Panc1 (cell line): ENCODE data around the gene TWIST2. TPM values are rescaled to one million over a fixed set of nuclear protein-coding genes. Genes with fewer than 3 reads are reported as not detected.

Source experiments
- ATAC-seq: fragments of 200-7000 bp; cut with Tn5 transposase; 2 replicates; pipeline ENCODE4 v1.9.1; 2020; ENCODE audit warnings: mild to moderate bottlenecking, moderate library complexity
- BruUV-seq: library from RNA; stranded (reverse); fragments of 400-500 nt; replicated peaks from 2 replicates; lab custom pipeline; 2021; lab: Mats Ljungman, UMichigan
- CTCF ChIA-PET: fragments of 300-600 bp; sonication (Branson Sonifier 250); formaldehyde crosslinking; loops from one replicate; lab custom pipeline; 2022; ENCODE audit warnings: antibody characterized with exemption; lab: Charles Lee
- POLR2A ChIA-PET: fragments of 300-600 bp; sonication (Branson Sonifier 250); formaldehyde crosslinking; loops from one replicate; lab custom pipeline; 2022; ENCODE audit warnings: antibody characterized with exemption; lab: Charles Lee
- DNase-seq: peaks from one replicate; pipeline ENCODE4 v3.0.0-alpha.2; 2010; ENCODE audit warnings: low read depth, low spot score
- H3K27ac ChIP-seq: 2 replicates; pipeline ENCODE4 v1.5.1; 2011; ENCODE audit warnings: mild to moderate bottlenecking, low read length, inconsistent platforms
- H3K27me3 ChIP-seq: fragments of 200-500 bp; sonication (Bioruptor generic); 2 replicates; pipeline ENCODE4 v1.6.0; 2014; ENCODE audit warnings: low read length, inconsistent platforms; ENCODE audit not compliant: control insufficient read depth, insufficient read depth
- H3K36me3 ChIP-seq: fragments of 200-500 bp; sonication (Bioruptor generic); 2 replicates; pipeline ENCODE4 v1.5.1; 2014; ENCODE audit warnings: inconsistent platforms, mild to moderate bottlenecking, low read length, moderate library complexity; ENCODE audit not compliant: control insufficient read depth, insufficient read depth
- H3K4me1 ChIP-seq: 2 replicates; pipeline ENCODE4 v1.5.1; 2011; ENCODE audit warnings: inconsistent platforms, mild to moderate bottlenecking, low read length, moderate library complexity; ENCODE audit not compliant: control insufficient read depth, insufficient read depth
- H3K4me3 ChIP-seq, 2 experiments: 2 replicates each; pipeline ENCODE4 v1.5.1; 2011 to 2012; ENCODE audit warnings: low read depth in 2 of 2, low read length in 2 of 2, mild to moderate bottlenecking in 2 of 2, inconsistent platforms in 1 of 2, moderate library complexity in 1 of 2
- H3K9me3 ChIP-seq: fragments of 200-500 bp; sonication (Bioruptor generic); 2 replicates; pipeline ENCODE4 v1.5.1; 2014; ENCODE audit warnings: low read depth, mild to moderate bottlenecking, inconsistent platforms, low read length, moderate library complexity; ENCODE audit not compliant: control insufficient read depth, insufficient read depth
- POLR2AphosphoS5 ChIP-seq: IDR thresholded peaks from 2 replicates; pipeline ENCODE4 v1.6.1; 2012; ENCODE audit warnings: mild to moderate bottlenecking, low read depth, low read length, moderate library complexity
- SIN3A ChIP-seq: IDR thresholded peaks from 2 replicates; pipeline ENCODE4 v1.6.1; 2012; ENCODE audit warnings: low read depth, mild to moderate bottlenecking, low read length, moderate library complexity, borderline replicate concordance; ENCODE audit not compliant: insufficient read depth
- TCF7L2 ChIP-seq: IDR thresholded peaks from 2 replicates; pipeline ENCODE4 v1.6.1; 2011; ENCODE audit warnings: mild to moderate bottlenecking, low read depth, low read length, inconsistent platforms
- in situ Hi-C: cut with HindIII; loops from 2 replicates; pipeline ENCODE4 v1.10.0; 2016; ENCODE audit warnings: low sequenced_read_pairs, low pct_unique_long_range_greater_than_20kb
- intact Hi-C: fragments of 100-400 bp; cut with micrococcal nuclease; formaldehyde crosslinking; loops from one replicate; pipeline ENCODE4 v1.10.0; 2022; ENCODE audit not compliant: unreplicated experiment
- total RNA-seq: library from RNA; stranded (reverse); gene quantifications from one replicate; pipeline ENCODE4 v1.2.1, GENCODE V29; 2021; ENCODE audit not compliant: unreplicated experiment
- TF ChIP-seq, protein P1 (sequence below), 2 experiments: IDR thresholded peaks; 2 replicates each; pipeline ENCODE4 v1.6.1; 2011 to 2012; ENCODE audit warnings: low read depth in 2 of 2, control low read depth in 1 of 2, low read length in 1 of 2, mild to moderate bottlenecking in 1 of 2, moderate library complexity in 1 of 2; ENCODE audit not compliant: insufficient read depth in 1 of 2
- TF ChIP-seq, protein P2 (sequence below): fragments of 450-650 bp; IDR thresholded peaks from 2 replicates; pipeline ENCODE4 v1.5.1; 2017; ENCODE audit warnings: mild to moderate bottlenecking

The TWIST2 gene
- total RNA-seq, 1 experiment from 2014 or later, result 4.2 TPM

GRCh38 chr2:238873841-238874240 is 26.0 kb downstream of the TWIST2 start:
- TF ChIP-seq, protein P1, sequence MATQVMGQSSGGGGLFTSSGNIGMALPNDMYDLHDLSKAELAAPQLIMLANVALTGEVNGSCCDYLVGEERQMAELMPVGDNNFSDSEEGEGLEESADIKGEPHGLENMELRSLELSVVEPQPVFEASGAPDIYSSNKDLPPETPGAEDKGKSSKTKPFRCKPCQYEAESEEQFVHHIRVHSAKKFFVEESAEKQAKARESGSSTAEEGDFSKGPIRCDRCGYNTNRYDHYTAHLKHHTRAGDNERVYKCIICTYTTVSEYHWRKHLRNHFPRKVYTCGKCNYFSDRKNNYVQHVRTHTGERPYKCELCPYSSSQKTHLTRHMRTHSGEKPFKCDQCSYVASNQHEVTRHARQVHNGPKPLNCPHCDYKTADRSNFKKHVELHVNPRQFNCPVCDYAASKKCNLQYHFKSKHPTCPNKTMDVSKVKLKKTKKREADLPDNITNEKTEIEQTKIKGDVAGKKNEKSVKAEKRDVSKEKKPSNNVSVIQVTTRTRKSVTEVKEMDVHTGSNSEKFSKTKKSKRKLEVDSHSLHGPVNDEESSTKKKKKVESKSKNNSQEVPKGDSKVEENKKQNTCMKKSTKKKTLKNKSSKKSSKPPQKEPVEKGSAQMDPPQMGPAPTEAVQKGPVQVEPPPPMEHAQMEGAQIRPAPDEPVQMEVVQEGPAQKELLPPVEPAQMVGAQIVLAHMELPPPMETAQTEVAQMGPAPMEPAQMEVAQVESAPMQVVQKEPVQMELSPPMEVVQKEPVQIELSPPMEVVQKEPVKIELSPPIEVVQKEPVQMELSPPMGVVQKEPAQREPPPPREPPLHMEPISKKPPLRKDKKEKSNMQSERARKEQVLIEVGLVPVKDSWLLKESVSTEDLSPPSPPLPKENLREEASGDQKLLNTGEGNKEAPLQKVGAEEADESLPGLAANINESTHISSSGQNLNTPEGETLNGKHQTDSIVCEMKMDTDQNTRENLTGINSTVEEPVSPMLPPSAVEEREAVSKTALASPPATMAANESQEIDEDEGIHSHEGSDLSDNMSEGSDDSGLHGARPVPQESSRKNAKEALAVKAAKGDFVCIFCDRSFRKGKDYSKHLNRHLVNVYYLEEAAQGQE (IDR thresholded peaks at IDR 0.05; ENCODE audit: insufficient read depth in 1 of 2, low read depth in 2 of 2, low read length in 1 of 2), result no peak
- TF ChIP-seq, protein P2, sequence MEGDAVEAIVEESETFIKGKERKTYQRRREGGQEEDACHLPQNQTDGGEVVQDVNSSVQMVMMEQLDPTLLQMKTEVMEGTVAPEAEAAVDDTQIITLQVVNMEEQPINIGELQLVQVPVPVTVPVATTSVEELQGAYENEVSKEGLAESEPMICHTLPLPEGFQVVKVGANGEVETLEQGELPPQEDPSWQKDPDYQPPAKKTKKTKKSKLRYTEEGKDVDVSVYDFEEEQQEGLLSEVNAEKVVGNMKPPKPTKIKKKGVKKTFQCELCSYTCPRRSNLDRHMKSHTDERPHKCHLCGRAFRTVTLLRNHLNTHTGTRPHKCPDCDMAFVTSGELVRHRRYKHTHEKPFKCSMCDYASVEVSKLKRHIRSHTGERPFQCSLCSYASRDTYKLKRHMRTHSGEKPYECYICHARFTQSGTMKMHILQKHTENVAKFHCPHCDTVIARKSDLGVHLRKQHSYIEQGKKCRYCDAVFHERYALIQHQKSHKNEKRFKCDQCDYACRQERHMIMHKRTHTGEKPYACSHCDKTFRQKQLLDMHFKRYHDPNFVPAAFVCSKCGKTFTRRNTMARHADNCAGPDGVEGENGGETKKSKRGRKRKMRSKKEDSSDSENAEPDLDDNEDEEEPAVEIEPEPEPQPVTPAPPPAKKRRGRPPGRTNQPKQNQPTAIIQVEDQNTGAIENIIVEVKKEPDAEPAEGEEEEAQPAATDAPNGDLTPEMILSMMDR, result no peak
- no peak for TF ChIP-seq POLR2AphosphoS5
- TF ChIP-seq SIN3A, result no peak
- TF ChIP-seq TCF7L2, result no peak
- H3K27me3 ChIP-seq, result no peaks in the 10 kb centered on the region
- POLR2A ChIA-PET, result no interaction called here
- intact Hi-C loops, result no loop called here
- no TSS peak for BruUV-seq
- no peak for ATAC-seq
- no peak for DNase-seq
- H3K27ac ChIP-seq, result no peak overlapping the region
- in situ Hi-C loops, result no loop called here
- CTCF ChIA-PET, result no interaction called here
- no peaks in the 10 kb centered on the region for H3K9me3 ChIP-seq
- no peaks in the 10 kb centered on the region for H3K36me3 ChIP-seq
- no peak overlapping the region for H3K4me3 ChIP-seq
- H3K4me1 ChIP-seq, result peaks cover 9% of the 10 kb centered on the region

GRCh38 chr2:238874330-238875050 is 26.6 kb downstream of the TWIST2 start:
- DNase-seq (no peak), ATAC-seq (no peak)
- intact Hi-C loops, result no loop called here
- no TSS peak for BruUV-seq
- no peaks in the 10 kb centered on the region for H3K27me3 ChIP-seq
- H3K9me3 ChIP-seq, result no peaks in the 10 kb centered on the region
- in situ Hi-C loops, result no loop called here
- ChIA-PET POLR2A (no interaction called here), CTCF (interaction anchor here (0.6 kb wide), 1 partner anchor 508 kb away, joined by 3 read pairs; no protein-coding TSS in a partner anchor)
- no peak overlapping the region for H3K4me3 ChIP-seq
- TF ChIP-seq POLR2AphosphoS5, result no peak
- no peak for TF ChIP-seq TCF7L2
- TF ChIP-seq, protein P1 (IDR thresholded peaks at IDR 0.05; ENCODE audit: insufficient read depth in 1 of 2, low read depth in 2 of 2, low read length in 1 of 2), result no peak
- TF ChIP-seq, protein P2, result no peak
- TF ChIP-seq SIN3A, result no peak
- no peak overlapping the region for H3K27ac ChIP-seq
- no peaks in the 10 kb centered on the region for H3K36me3 ChIP-seq
- peaks cover 3% of the 10 kb centered on the region for H3K4me1 ChIP-seq
